Measurements from ENCODE around the gene BTLA. TPM values are rescaled to one million over a fixed set of nuclear protein-coding genes. Genes with fewer than 3 reads are reported as not detected.

Gene BTLA
- total and polyA plus RNA-seq, 4 donors = 0.30 to 2.0 (median 0.56) TPM

DNA sequence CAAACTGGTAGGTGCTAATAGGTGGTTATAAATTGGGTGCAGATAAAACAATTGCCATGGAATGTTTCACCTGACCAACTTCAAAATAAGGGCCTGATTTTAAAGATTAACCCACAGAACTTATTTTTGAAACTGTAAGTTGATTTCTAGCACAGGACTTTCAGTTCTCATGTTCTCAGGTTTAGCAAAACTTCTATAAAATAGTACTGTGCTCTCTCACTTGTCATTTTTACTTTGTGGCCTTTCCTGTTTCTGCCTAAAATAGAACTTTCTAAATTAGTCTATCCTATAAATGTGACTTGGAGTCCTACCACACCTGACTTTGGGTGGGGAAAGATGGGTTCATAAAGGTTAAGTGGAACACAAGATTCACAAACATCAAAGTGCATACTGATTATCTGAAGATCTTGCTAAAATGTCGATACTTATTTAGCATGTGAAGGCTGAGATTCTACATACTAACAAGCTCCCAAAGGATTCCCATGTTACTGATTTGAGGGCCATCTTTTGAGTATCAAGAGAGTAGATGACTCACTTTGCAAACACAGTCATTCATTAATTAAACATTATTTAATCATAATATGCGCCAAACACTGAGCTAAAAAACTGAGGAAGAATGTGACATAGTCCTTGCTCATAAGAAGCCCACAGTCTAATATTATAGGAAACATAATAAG, 38.6 kb downstream of the BTLA start:
- 33 to 64% methylated on average over 2 of the region's 2 CpGs for WGBS, 2 donors
- Histone ChIP-seq H3K36me3 (ENCODE audit: control insufficient read depth in 4 of 4, insufficient read depth in 4 of 4, low read length in 4 of 4) (no peaks in the 10 kb centered on the region), H3K9me3 (ENCODE audit: control insufficient read depth in 4 of 4, insufficient read depth in 3 of 4, low read length in 3 of 4) (no peaks in the 10 kb centered on the region), H3K9ac (ENCODE audit: insufficient read depth in 1 of 2, low read length in 2 of 2) (no peak overlapping the region), H3K27me3 (ENCODE audit: control insufficient read depth in 3 of 3, insufficient read depth in 3 of 3, low read length in 2 of 3) (no peaks in the 10 kb centered on the region), H3K4me1 (ENCODE audit: control insufficient read depth in 5 of 5, insufficient read depth in 5 of 5, low read length in 5 of 5) (no peaks in the 10 kb centered on the region), H3K27ac (ENCODE audit: low read depth in 1 of 2, low read length in 1 of 2) (no peak overlapping the region), H3K4me3 (no peak overlapping the region)
- DNase-seq = no peak
- ATAC-seq (ENCODE audit: insufficient read depth, low FRiP score) = no peak
- no peak for TF ChIP-seq CTCF (IDR thresholded peaks at IDR 0.05; ENCODE audit: control extremely low read depth, extremely low read depth)

DNA sequence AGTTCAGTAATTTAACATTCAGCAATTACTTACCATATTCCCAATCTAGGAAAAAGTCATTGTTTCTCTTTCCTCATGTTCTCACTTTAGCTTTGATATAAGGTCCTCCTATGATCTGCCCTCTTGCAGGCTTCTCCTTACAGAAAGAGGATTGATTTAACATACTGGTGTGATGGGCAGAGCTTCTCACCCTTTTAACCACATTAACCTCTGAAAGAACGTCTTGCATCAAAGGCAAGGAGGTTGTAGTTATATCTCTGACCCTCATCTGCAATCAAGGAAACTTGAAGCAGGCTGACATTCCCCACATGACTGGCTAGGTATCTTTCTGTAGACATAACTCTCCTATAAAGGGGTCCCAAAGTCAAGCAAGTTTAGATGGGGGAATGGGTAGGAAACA, 39.5 kb downstream of the BTLA start:
- H3K27ac ChIP-seq (ENCODE audit: low read depth in 1 of 2, low read length in 1 of 2) = no peak overlapping the region
- DNase-seq (no peak), ATAC-seq (ENCODE audit: insufficient read depth, low FRiP score) (no peak)
- 23 to 47% methylated on average over 1 of the region's 1 CpG for WGBS, 2 donors
- no peak for TF ChIP-seq CTCF (IDR thresholded peaks at IDR 0.05; ENCODE audit: control extremely low read depth, extremely low read depth)
- H3K27me3 ChIP-seq (ENCODE audit: control insufficient read depth in 3 of 3, insufficient read depth in 3 of 3, low read length in 2 of 3) = no peaks in the 10 kb centered on the region
- peaks cover 0 to 7% (median 0%) of the 10 kb centered on the region in 5 donors for H3K4me1 ChIP-seq (ENCODE audit: control insufficient read depth in 5 of 5, insufficient read depth in 5 of 5, low read length in 5 of 5)
- H3K36me3 ChIP-seq (ENCODE audit: control insufficient read depth in 4 of 4, insufficient read depth in 4 of 4, low read length in 4 of 4) = no peaks in the 10 kb centered on the region
- H3K4me3 ChIP-seq = no peak overlapping the region
- H3K9ac ChIP-seq (ENCODE audit: insufficient read depth in 1 of 2, low read length in 2 of 2) = no peak overlapping the region
- no peaks in the 10 kb centered on the region for H3K9me3 ChIP-seq (ENCODE audit: control insufficient read depth in 4 of 4, insufficient read depth in 3 of 4, low read length in 3 of 4)

DNA sequence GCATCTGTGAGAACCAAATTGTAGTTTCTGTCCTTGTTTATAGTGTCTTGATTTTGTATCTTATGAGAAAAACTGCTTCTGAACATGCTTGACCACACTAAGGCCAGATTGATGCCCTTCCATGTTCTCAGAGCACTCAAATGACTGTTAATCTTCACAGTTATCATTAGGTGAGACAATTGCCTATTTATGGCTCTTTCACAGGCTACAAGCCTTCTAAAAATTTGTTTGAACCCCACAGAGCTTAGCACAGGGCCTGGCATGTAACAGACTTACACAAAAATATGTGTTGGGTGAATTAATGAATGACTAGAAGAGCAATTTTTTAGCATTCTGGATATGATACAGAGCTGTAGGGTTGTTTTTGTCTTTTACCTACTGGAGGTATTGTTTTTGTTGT, 43.1 kb downstream of the BTLA start:
- DNase-seq (no peak), ATAC-seq (ENCODE audit: insufficient read depth, low FRiP score) (no peak)
- Histone ChIP-seq H3K9ac (ENCODE audit: insufficient read depth in 1 of 2, low read length in 2 of 2) (no peak overlapping the region), H3K36me3 (ENCODE audit: control insufficient read depth in 4 of 4, insufficient read depth in 4 of 4, low read length in 4 of 4) (no peaks in the 10 kb centered on the region), H3K9me3 (ENCODE audit: control insufficient read depth in 4 of 4, insufficient read depth in 3 of 4, low read length in 3 of 4) (no peaks in the 10 kb centered on the region), H3K27ac (ENCODE audit: low read depth in 1 of 2, low read length in 1 of 2) (no peak overlapping the region), H3K4me1 (ENCODE audit: control insufficient read depth in 5 of 5, insufficient read depth in 5 of 5, low read length in 5 of 5) (peaks cover 0 to 12% (median 0%) of the 10 kb centered on the region in 5 donors), H3K4me3 (no peak overlapping the region), H3K27me3 (ENCODE audit: control insufficient read depth in 3 of 3, insufficient read depth in 3 of 3, low read length in 2 of 3) (peaks cover 0 to 2% (median 0%) of the 10 kb centered on the region in 3 donors)
- TF ChIP-seq CTCF (IDR thresholded peaks at IDR 0.05; ENCODE audit: control extremely low read depth, extremely low read depth) = no peak

DNA sequence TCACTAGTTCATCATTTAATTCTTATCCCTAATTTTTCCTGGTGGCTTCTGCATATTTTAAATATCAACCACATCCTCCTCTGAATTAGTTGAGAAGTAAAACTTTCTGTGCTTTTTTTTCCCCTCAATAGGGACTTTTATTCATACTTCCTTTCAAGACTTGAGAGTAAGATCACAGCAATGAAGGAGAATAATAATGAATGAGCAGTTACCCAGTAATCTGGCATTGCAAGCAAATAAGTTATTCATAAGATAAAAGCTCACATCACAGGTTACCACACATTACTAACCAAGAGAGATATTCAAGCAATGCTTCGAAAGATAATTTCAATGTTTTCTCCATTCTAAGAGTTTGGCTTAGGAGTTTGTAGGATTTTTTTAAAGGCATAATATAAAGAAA, 50.3 kb downstream of the BTLA start:
- no peak overlapping the region for H3K27ac ChIP-seq (ENCODE audit: low read depth in 1 of 2, low read length in 1 of 2)
- WGBS, 2 donors = 91 to 95% methylated on average over 1 of the region's 1 CpG
- DNase-seq (no peak), ATAC-seq (ENCODE audit: insufficient read depth, low FRiP score) (no peak)
- no peaks in the 10 kb centered on the region for H3K9me3 ChIP-seq (ENCODE audit: control insufficient read depth in 4 of 4, insufficient read depth in 3 of 4, low read length in 3 of 4)
- H3K4me3 ChIP-seq = no peak overlapping the region
- H3K36me3 ChIP-seq (ENCODE audit: control insufficient read depth in 4 of 4, insufficient read depth in 4 of 4, low read length in 4 of 4) = no peaks in the 10 kb centered on the region
- H3K4me1 ChIP-seq (ENCODE audit: control insufficient read depth in 5 of 5, insufficient read depth in 5 of 5, low read length in 5 of 5) = peaks cover 0 to 8% (median 0%) of the 10 kb centered on the region in 5 donors
- H3K9ac ChIP-seq (ENCODE audit: insufficient read depth in 1 of 2, low read length in 2 of 2) = no peak overlapping the region
- H3K27me3 ChIP-seq (ENCODE audit: control insufficient read depth in 3 of 3, insufficient read depth in 3 of 3, low read length in 2 of 3) = peaks cover 0 to 2% (median 0%) of the 10 kb centered on the region in 3 donors
- TF ChIP-seq CTCF (IDR thresholded peaks at IDR 0.05; ENCODE audit: control extremely low read depth, extremely low read depth) = no peak

All from lung (tissue), 12 donors.